GM12874 (cell line): ENCODE results near the gene GRHL3.

Experiments
- CTCF ChIP-seq: IDR thresholded peaks from 2 replicates; pipeline ENCODE4 v1.5.1; 2011; ENCODE audit warnings: low read depth, mild to moderate bottlenecking, control low read depth, low read length, moderate library complexity; ENCODE audit not compliant: insufficient read depth

Gene GRHL3

DNA sequence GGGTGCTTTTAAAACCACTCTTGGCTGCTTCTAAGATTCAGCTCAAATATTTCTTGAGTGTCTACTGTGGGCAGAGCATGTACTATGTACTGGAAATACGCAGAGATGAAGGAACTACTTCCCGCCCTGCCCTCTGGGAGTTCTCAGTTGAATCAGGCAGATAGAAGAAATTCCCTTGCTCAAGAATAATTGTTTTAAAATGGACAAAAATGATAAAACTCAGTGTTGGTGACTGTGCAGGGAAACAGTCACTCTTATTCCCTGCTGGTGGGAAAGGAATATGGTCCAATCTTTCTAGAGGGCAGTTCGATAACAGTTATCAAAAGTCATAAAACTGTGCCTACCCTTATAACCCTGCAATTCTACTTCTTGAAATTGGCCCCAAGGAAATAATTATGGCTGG lies 16.9 kb upstream of the GRHL3 start:
- no peak for TF ChIP-seq CTCF

DNA sequence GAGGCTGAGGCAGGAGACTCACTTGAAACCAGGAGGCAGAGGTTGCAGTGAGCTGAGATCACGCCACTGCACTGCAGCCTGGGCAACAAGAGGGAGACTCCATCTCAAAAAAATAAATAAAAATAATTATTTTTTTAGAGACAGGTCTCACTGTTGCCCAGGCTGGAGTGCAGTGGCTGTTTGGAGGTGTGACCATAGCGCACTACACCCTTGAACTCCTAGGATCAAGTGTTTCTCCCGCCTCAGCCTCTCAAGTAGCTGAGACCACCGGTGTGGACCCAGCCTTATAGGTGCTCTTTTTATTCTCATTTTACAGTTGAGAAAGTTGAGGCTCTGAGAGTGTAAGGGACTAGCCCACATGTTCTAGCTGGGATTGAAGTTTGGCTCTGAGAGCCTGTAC lies 15.6 kb upstream of the GRHL3 start:
- TF ChIP-seq CTCF = no peak

DNA sequence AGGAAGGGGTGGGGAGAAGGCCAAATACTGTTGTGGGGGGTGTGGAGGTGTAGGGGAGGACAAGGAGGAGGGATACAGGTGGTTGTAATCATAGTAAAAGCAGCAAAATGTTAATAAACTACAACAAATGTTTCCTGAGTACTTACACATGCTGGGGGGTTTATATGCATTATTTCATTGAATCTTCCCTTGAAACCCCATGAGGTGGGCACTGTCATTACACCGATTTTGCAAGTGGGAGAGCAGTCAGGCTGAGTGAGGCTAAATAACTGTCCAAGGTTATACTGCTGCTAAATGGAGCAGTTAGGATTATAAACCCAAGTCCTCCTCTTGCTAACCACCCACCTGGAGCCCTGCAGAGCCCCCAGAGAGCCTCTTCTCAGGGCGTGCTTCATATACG lies 14.4 kb upstream of the GRHL3 start:
- no peak for TF ChIP-seq CTCF

GRCh38 chr1:24308365-24309015 lies 10.7 kb upstream of the GRHL3 start:
- peak; percentile 6; the same call in 1 of the 2 replicates for TF ChIP-seq CTCF

GRCh38 chr1:24309762-24310485 lies 9.2 kb upstream of the GRHL3 start:
- no peak for TF ChIP-seq CTCF

DNA sequence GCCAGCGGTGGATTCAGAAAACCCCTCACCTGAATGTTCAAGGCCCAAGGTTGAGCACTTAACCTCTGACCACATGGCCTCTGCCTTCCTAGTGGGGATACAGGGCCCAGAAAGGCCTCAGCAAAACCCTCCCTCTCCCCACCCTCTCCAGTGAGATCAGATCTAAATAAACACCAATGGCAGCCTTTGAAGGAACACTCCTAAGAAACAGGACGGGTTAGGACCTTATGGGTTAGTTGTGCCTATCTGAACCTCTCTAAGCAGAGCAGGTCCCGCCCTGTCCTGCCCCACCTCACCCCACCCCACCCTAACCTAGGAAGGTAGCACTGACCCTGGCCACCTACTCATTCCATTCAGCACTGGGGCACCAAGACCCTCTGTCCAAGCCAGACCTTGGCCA lies 7.9 kb upstream of the GRHL3 start:
- no peak for TF ChIP-seq CTCF

DNA sequence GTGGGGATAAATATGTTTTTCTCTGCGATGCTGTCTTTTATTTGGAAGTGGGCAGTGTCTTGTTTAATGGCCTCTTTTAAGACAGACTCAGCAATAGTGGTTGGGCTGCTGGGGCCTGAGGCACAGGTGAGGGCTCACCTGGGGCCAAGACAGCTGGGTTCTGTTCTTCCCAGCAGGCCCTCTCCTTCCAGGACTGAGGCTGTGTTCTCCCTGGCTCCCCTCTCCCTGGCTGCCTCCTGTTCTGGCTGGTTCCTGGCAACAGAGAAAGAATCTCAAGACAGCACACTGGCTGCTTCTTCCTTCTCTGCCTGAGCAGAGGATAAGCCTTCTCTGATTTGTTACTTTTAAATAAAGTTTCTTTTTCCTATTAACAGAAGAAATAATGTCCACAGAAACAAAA lies 7.4 kb upstream of the GRHL3 start:
- TF ChIP-seq CTCF = no peak
